PC-3 (cell line): ENCODE results near the gene TRAPPC8. TPM values are rescaled to one million over a fixed set of nuclear protein-coding genes. Genes with fewer than 3 reads are reported as not detected.
A peak's percentile ranks its signal among the peaks of the same experiment; 100 is the strongest.

Experiments used
- ATAC-seq: fragments of 200-7000 bp; cut with Tn5 transposase; 2 replicates; pipeline ENCODE4 v1.9.1; 2020; ENCODE audit warnings: mild to moderate bottlenecking, moderate library complexity
- BruUV-seq: library from RNA; stranded (reverse); fragments of 400-500 nt; replicated peaks from 2 replicates; lab custom pipeline; 2021; lab: Mats Ljungman, UMichigan
- CTCF ChIA-PET: fragments of 300-600 bp; sonication (Branson Sonifier 250); formaldehyde crosslinking; loops from one replicate; lab custom pipeline; 2022; ENCODE audit warnings: antibody characterized with exemption; lab: Charles Lee
- POLR2A ChIA-PET: fragments of 300-600 bp; sonication (Branson Sonifier 250); formaldehyde crosslinking; loops from one replicate; lab custom pipeline; 2022; ENCODE audit warnings: antibody characterized with exemption; ENCODE audit not compliant: unreplicated experiment; lab: Charles Lee
- DNase-seq: peaks from one replicate; pipeline ENCODE4 v3.0.0-alpha.2; 2015
- H2AFZ ChIP-seq: fragments of 300-600 bp; sonication (generic); 2 replicates; pipeline ENCODE4 v1.6.0; 2016; ENCODE audit warnings: antibody characterized with exemption, low read length
- H3F3A ChIP-seq: fragments of 300-600 bp; sonication (generic); one replicate; pipeline ENCODE4 v1.6.0; 2017; ENCODE audit warnings: antibody characterized with exemption, low read length, control low read depth, mild to moderate bottlenecking; ENCODE audit not compliant: unreplicated experiment
- H3K27ac ChIP-seq: fragments of 300-600 bp; sonication (generic); 2 replicates; pipeline ENCODE4 v1.5.1; 2016; ENCODE audit warnings: mild to moderate bottlenecking, low read length
- H3K27me3 ChIP-seq: fragments of 300-600 bp; sonication (generic); 2 replicates; pipeline ENCODE4 v1.6.1; 2016; ENCODE audit warnings: low read length, mixed read lengths
- H3K36me3 ChIP-seq: fragments of 300-600 bp; sonication (generic); 2 replicates; pipeline ENCODE4 v1.6.1; 2016; ENCODE audit warnings: low read depth, mixed run types, low read length, mixed read lengths
- H3K4me1 ChIP-seq: fragments of 300-600 bp; sonication (generic); 2 replicates; pipeline ENCODE4 v1.5.1; 2016; ENCODE audit warnings: low read length; ENCODE audit not compliant: insufficient read depth
- H3K4me2 ChIP-seq: fragments of 300-600 bp; sonication (generic); 2 replicates; pipeline ENCODE4 v1.6.0; 2016; ENCODE audit warnings: low read length
- H3K4me3 ChIP-seq: fragments of 300-600 bp; sonication (generic); 2 replicates; pipeline ENCODE4 v1.5.1; 2016; ENCODE audit warnings: mild to moderate bottlenecking, low read length, mixed read lengths
- H3K79me2 ChIP-seq: fragments of 300-600 bp; sonication (generic); 2 replicates; pipeline ENCODE4 v1.6.1; 2017; ENCODE audit warnings: low read length, mixed read lengths
- H3K9ac ChIP-seq: fragments of 300-600 bp; sonication (generic); 2 replicates; pipeline ENCODE4 v1.6.0; 2016; ENCODE audit warnings: mild to moderate bottlenecking, low read length
- H3K9me2 ChIP-seq: fragments of 300-600 bp; sonication (generic); replicated peaks from 2 replicates; pipeline ENCODE4 v1.6.1; 2016; ENCODE audit warnings: mixed run types, low read length, mixed read lengths
- H3K9me3 ChIP-seq: fragments of 300-600 bp; sonication (generic); 2 replicates; pipeline ENCODE4 v1.6.1; 2016; ENCODE audit warnings: low read length, mixed read lengths
- H4K20me1 ChIP-seq: fragments of 300-600 bp; sonication (generic); 2 replicates; pipeline ENCODE4 v1.6.1; 2016; ENCODE audit warnings: low read length, mixed read lengths
- EZH2 ChIP-seq: fragments of 300-600 bp; sonication (generic); IDR thresholded peaks from one replicate; pipeline ENCODE4 v1.6.1; 2017; ENCODE audit warnings: antibody characterized with exemption, mild to moderate bottlenecking, low read length; ENCODE audit not compliant: unreplicated experiment
- EZH2phosphoT487 ChIP-seq: fragments of 300-600 bp; sonication (generic); IDR thresholded peaks from 2 replicates; pipeline ENCODE4 v1.6.1; 2018; ENCODE audit warnings: mild to moderate bottlenecking, antibody characterized with exemption, low read length, borderline replicate concordance
- intact Hi-C: fragments of 100-400 bp; cut with micrococcal nuclease; formaldehyde crosslinking; loops from 2 replicates; pipeline ENCODE4 v1.9.0; 2023
- total RNA-seq: library from RNA; depleted of rRNA; stranded (reverse); fragments of >200 nt; gene quantifications from 2 replicates; pipeline ENCODE4 v1.2.3, GENCODE V29; 2014
- TF ChIP-seq, protein P1 (sequence below): fragments of 300-600 bp; sonication (generic); conservative IDR thresholded peaks from 2 replicates; pipeline ENCODE4 v1.5.1; 2017; ENCODE audit warnings: antibody characterized with exemption, low read depth, mild to moderate bottlenecking, low read length

The TRAPPC8 gene
- total RNA-seq, 1 experiment from 2014 or later: 10.2 TPM

DNA sequence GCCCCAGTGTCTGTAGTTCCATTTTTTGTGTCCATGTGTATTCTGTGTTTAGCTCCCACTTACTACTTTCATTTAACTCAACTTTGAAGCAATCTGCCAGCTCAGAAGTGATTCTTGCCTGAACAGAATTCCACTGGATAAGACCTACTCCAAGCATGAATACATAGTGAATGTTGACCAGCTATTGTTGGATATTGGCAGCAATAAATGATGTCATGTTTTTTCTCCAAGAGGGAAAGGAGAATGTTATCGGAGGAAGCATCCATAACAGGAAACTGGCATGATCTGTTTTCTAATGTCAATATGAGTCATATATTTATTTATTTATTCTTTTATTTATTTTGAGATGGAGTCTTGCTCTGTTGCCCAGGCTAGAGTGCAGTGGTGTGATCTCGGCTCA, 36.8 kb upstream of the TRAPPC8 start:
- H3K79me2 ChIP-seq: no peaks in the 10 kb centered on the region
- ATAC-seq: no peak
- H3K9ac ChIP-seq: no peak overlapping the region
- ChIA-PET CTCF (no interaction called here), POLR2A (no interaction called here)
- intact Hi-C loops: no loop called here
- no peaks in the 10 kb centered on the region for H4K20me1 ChIP-seq
- H3K4me2 ChIP-seq: no peak overlapping the region
- H2AFZ ChIP-seq: no peak overlapping the region
- TF ChIP-seq EZH2phosphoT487 (no peak), EZH2 (no peak)
- TF ChIP-seq, protein P1, sequence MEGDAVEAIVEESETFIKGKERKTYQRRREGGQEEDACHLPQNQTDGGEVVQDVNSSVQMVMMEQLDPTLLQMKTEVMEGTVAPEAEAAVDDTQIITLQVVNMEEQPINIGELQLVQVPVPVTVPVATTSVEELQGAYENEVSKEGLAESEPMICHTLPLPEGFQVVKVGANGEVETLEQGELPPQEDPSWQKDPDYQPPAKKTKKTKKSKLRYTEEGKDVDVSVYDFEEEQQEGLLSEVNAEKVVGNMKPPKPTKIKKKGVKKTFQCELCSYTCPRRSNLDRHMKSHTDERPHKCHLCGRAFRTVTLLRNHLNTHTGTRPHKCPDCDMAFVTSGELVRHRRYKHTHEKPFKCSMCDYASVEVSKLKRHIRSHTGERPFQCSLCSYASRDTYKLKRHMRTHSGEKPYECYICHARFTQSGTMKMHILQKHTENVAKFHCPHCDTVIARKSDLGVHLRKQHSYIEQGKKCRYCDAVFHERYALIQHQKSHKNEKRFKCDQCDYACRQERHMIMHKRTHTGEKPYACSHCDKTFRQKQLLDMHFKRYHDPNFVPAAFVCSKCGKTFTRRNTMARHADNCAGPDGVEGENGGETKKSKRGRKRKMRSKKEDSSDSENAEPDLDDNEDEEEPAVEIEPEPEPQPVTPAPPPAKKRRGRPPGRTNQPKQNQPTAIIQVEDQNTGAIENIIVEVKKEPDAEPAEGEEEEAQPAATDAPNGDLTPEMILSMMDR: no peak
- H3K27me3 ChIP-seq: no peaks in the 10 kb centered on the region
- no peak for DNase-seq
- no TSS peak for BruUV-seq
- H3K9me3 ChIP-seq: no peaks in the 10 kb centered on the region
- H3K27ac ChIP-seq: no peak overlapping the region
- no peaks in the 10 kb centered on the region; the same call in 1 of the 2 replicates for H3K36me3 ChIP-seq
- no peaks in the 10 kb centered on the region for H3K9me2 ChIP-seq
- H3K4me1 ChIP-seq: no peaks in the 10 kb centered on the region
- H3K4me3 ChIP-seq: no peak overlapping the region
- no peaks in the 10 kb centered on the region for H3F3A ChIP-seq

DNA sequence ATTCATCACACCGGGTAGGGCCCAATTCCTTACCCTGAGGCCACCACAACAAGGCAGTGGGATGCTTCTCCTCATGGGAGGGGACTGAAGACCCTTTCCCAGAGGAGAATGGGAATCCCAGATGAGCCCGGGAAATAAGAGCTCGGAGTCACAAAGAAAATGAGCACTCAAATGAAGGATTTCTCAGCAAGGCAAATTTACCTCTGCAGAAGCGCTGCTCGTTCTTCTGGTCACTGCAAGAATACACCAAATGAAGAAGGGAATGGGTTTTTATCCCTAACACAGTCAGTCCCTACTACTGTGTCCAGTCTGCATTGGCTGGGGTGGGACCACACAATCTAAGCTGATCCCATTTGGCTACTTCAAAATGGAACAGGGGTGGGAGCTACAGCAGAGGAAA, 35.7 kb upstream of the TRAPPC8 start:
- Histone ChIP-seq H4K20me1 (no peaks in the 10 kb centered on the region), H2AFZ (no peak overlapping the region), H3K36me3 (no peaks in the 10 kb centered on the region; the same call in 1 of the 2 replicates), H3K79me2 (no peaks in the 10 kb centered on the region), H3K9me3 (no peaks in the 10 kb centered on the region), H3K9me2 (no peaks in the 10 kb centered on the region), H3K9ac (no peak overlapping the region), H3F3A (no peaks in the 10 kb centered on the region), H3K4me2 (no peak overlapping the region), H3K4me3 (no peak overlapping the region), H3K27ac (no peak overlapping the region), H3K4me1 (no peaks in the 10 kb centered on the region), H3K27me3 (no peaks in the 10 kb centered on the region)
- DNase-seq: no peak
- intact Hi-C loops: no loop called here
- ATAC-seq: no peak
- POLR2A ChIA-PET: no interaction called here
- CTCF ChIA-PET: no interaction called here
- TF ChIP-seq, protein P1: no peak
- TF ChIP-seq EZH2phosphoT487 (no peak), EZH2 (no peak)
- BruUV-seq: no TSS peak

DNA sequence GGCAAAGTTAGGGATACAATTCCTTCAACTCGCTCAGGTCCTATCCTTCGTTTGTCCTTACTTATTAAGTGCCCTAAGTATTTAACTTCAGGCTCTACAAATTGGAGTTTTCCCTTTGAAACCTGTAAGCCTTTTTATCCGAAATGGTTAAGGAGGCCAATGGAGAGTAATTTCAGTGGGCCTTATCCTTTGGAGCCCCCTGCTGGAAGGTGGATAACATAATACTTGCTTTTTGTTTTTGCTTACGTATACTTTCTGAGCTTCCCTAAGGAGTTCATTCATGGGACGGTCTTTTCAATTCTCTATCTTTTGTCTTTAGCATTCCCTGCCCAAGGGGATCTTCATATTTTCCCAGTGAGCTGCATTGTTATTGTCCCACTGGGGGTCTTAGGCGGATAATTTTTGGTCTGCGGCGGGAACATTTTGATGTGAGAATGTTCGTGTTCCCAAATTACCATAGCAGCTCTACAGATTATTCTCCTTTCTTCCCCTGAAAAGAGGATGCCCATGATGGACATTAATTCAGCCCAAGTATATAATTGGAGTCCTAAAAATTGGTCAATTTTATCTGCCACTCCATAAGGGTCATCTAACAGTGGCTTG, 34.4 kb upstream of the TRAPPC8 start:
- Histone ChIP-seq H3K9me3 (no peaks in the 10 kb centered on the region), H3K4me2 (no peak overlapping the region), H3K4me3 (no peak overlapping the region), H3K36me3 (no peaks in the 10 kb centered on the region; the same call in 1 of the 2 replicates), H3K9me2 (no peaks in the 10 kb centered on the region), H3K9ac (no peak overlapping the region), H3K27ac (no peak overlapping the region), H3K4me1 (no peaks in the 10 kb centered on the region), H3K79me2 (no peaks in the 10 kb centered on the region), H3F3A (no peaks in the 10 kb centered on the region), H2AFZ (no peak overlapping the region), H3K27me3 (no peaks in the 10 kb centered on the region), H4K20me1 (no peaks in the 10 kb centered on the region)
- intact Hi-C loops: no loop called here
- CTCF ChIA-PET: no interaction called here
- POLR2A ChIA-PET: no interaction called here
- DNase-seq (peak; percentile 9), ATAC-seq (no peak)
- TF ChIP-seq EZH2phosphoT487: no peak
- TF ChIP-seq, protein P1: peak; percentile 35
- BruUV-seq: no TSS peak
